HepG2 (cell line): ENCODE measurements around the gene HS3ST3B1. TPM values are rescaled to one million over a fixed set of nuclear protein-coding genes. Genes with fewer than 3 reads are reported as not detected.

Source experiments
- CEBPZ ChIP-seq: IDR thresholded peaks from 2 replicates; pipeline ENCODE4 v1.6.1; 2012; ENCODE audit warnings: low read length, improper control_type of control experiment
- EED ChIP-seq: sonication (generic); formaldehyde crosslinking; IDR thresholded peaks from 2 replicates; pipeline ENCODE4 v1.5.0; 2020; ENCODE audit warnings: mild to moderate bottlenecking, missing genetic modification reagents
- FOXC1 ChIP-seq: sonication (generic); formaldehyde crosslinking; IDR thresholded peaks from 2 replicates; pipeline ENCODE4 v1.8.0; 2022; ENCODE audit warnings: mild to moderate bottlenecking, missing genetic modification reagents, borderline replicate concordance
- HMGXB3 ChIP-seq: sonication (generic); formaldehyde crosslinking; IDR thresholded peaks from 2 replicates; pipeline ENCODE4 v1.4.0; 2020; ENCODE audit warnings: missing genetic modification reagents, borderline replicate concordance
- KDM5B ChIP-seq: sonication (generic); formaldehyde crosslinking; IDR thresholded peaks from 2 replicates; pipeline ENCODE4 v1.4.0; 2020; ENCODE audit warnings: missing genetic modification reagents, mild to moderate bottlenecking, borderline replicate concordance
- POGK ChIP-seq: sonication (generic); formaldehyde crosslinking; conservative IDR thresholded peaks from 2 replicates; pipeline ENCODE4 v1.8.0; 2022; ENCODE audit warnings: mild to moderate bottlenecking, moderate library complexity, missing genetic modification reagents
- PRDM4 ChIP-seq: sonication (generic); formaldehyde crosslinking; IDR thresholded peaks from 2 replicates; pipeline ENCODE4 v1.9.0; 2021; ENCODE audit warnings: missing genetic modification reagents, borderline replicate concordance
- RBFOX2 ChIP-seq: fragments of 200-400 bp; formaldehyde crosslinking; IDR thresholded peaks from 2 replicates; pipeline ENCODE4 v1.6.1; 2017; ENCODE audit warnings: low read depth, mild to moderate bottlenecking, low read length
- TGIF2 ChIP-seq: IDR thresholded peaks from 2 replicates; pipeline ENCODE4 v1.6.1; 2016; ENCODE audit warnings: control low read depth, missing compliant biosample characterization
- ZBTB34 ChIP-seq: sonication (generic); formaldehyde crosslinking; IDR thresholded peaks from 2 replicates; pipeline ENCODE4 v1.8.0; 2022; ENCODE audit warnings: mild to moderate bottlenecking, missing genetic modification reagents
- ZGPAT ChIP-seq: IDR thresholded peaks from 2 replicates; pipeline ENCODE4 v1.6.1; 2016; ENCODE audit warnings: mild to moderate bottlenecking
- ZNF282 ChIP-seq: fragments of 450-650 bp; IDR thresholded peaks from 2 replicates; pipeline ENCODE4 v1.6.1; 2018; ENCODE audit not compliant: partially characterized antibody
- polyA plus RNA-seq, 8 experiments: library from polyadenylated mRNA; depleted of rRNA in 3 of 8; stranded (reverse) in 7 of 8; unstranded in 1 of 8; fragments of >200 nt; fragmentation: Illumina TruSeq in 4 of 8; extraction: Trizol in 4 of 8; gene quantifications; 2 replicates each; pipeline versions ENCODE4 v1.2.1 to v1.2.3, GENCODE V29; 2011 to 2016; ENCODE audit warnings: low read depth in 4 of 8, missing spikeins in 1 of 8, mixed read lengths in 1 of 8; ENCODE audit not compliant: insufficient read depth in 1 of 8
- total RNA-seq, 5 experiments: library from RNA; depleted of rRNA; stranded (reverse); fragments of >200 nt; fragmentation: Illumina TruSeq; extraction: Trizol; gene quantifications; 2 replicates each; pipeline ENCODE4 v1.2.3, GENCODE V29; 2016; ENCODE audit warnings: low read depth in 1 of 5

HS3ST3B1 gene
- total and polyA plus RNA-seq, 2 of the 13 experiments (the other 11 are each of a cell fraction or from before 2014, with no cell fraction given), result 15.7 to 39.5 TPM

GRCh38 chr17:14372905-14373613 is 72.2 kb downstream of the HS3ST3B1 start (continued):
- peak; percentile 71 for TF ChIP-seq HMGXB3 (CRISPR knock-in tag)
- TF ChIP-seq FOXC1 (CRISPR knock-in tag), result no peak
- TF ChIP-seq CEBPZ, result no peak
- no peak; the same call in 1 of the 2 replicates for TF ChIP-seq EED
- no peak for TF ChIP-seq POGK (CRISPR knock-in tag)
- no peak for TF ChIP-seq ZNF282
- TF ChIP-seq RBFOX2, result no peak
- TF ChIP-seq ZBTB34, result peak; percentile 96
- TF ChIP-seq ZGPAT (CRISPR knock-in tag), result peak; percentile 88
- peak; percentile 38; the same call in 1 of the 2 replicates for TF ChIP-seq TGIF2
- 0 out of 2 replicates have a peak, but pooled peaks have one; percentile 55 for TF ChIP-seq KDM5B (CRISPR knock-in tag)
- no peak for TF ChIP-seq PRDM4
